Measurements from ENCODE around the gene OSBPL10. TPM values are rescaled to one million over a fixed set of nuclear protein-coding genes. Genes with fewer than 3 reads are reported as not detected.

Gene OSBPL10
- polyA plus RNA-seq, 1 donor from 2014 or later = 2.0 TPM

- H3K9me2 ChIP-seq (ENCODE audit: insufficient read depth, low read length) = no peaks in the 10 kb centered on the region
- no peak overlapping the region for H3K9ac ChIP-seq (ENCODE audit: low read length)
- TF ChIP-seq MXI1 (conservative IDR thresholded peaks at IDR 0.05; ENCODE audit: poor library complexity, severe bottlenecking) (no peak), REST (IDR thresholded peaks at IDR 0.05; ENCODE audit: borderline replicate concordance) (no peak), EP300 (conservative IDR thresholded peaks at IDR 0.05; ENCODE audit: poor library complexity, severe bottlenecking) (no peak), SMC3 (conservative IDR thresholded peaks at IDR 0.05; ENCODE audit: poor library complexity) (no peak), CTCF (IDR thresholded peaks at IDR 0.05; ENCODE audit: poor library complexity, severe bottlenecking) (no peak), EZH2 (IDR thresholded peaks at IDR 0.05; ENCODE audit: borderline replicate concordance, insufficient read depth, low read length, poor library complexity, severe bottlenecking) (no peak), TAF1 (IDR thresholded peaks at IDR 0.05; ENCODE audit: low read depth) (no peak), RAD21 (conservative IDR thresholded peaks at IDR 0.05) (no peak), POLR2AphosphoS5 (IDR thresholded peaks at IDR 0.05) (no peak)
- H3F3A ChIP-seq (ENCODE audit: insufficient read depth, low read length, poor library complexity, severe bottlenecking) = no peaks in the 10 kb centered on the region
- H3K27ac ChIP-seq (ENCODE audit: low read length) = no peak overlapping the region
- no peak overlapping the region for H3K4me2 ChIP-seq (ENCODE audit: low read length)
- H3K9me3 ChIP-seq (ENCODE audit: low read length) = no peaks in the 10 kb centered on the region
- no peak overlapping the region for H3K4me3 ChIP-seq (ENCODE audit: low read length)
- no peaks in the 10 kb centered on the region for H4K20me1 ChIP-seq (ENCODE audit: insufficient read depth)
- no peaks in the 10 kb centered on the region for H3K79me2 ChIP-seq (replicated peaks; ENCODE audit: insufficient read depth, low read length)
- no peaks in the 10 kb centered on the region for H3K36me3 ChIP-seq (ENCODE audit: insufficient read depth, low read length)
- H2AFZ ChIP-seq (ENCODE audit: low read depth, low read length) = no peak overlapping the region
- no peaks in the 10 kb centered on the region for H3K27me3 ChIP-seq (ENCODE audit: insufficient read depth, low read depth, low read length)
Observed at GRCh38 chr3:31813686-31814085, 167.4 kb downstream of the OSBPL10 start.

- Histone ChIP-seq H3K27ac (ENCODE audit: low read length) (no peak overlapping the region), H3K27me3 (ENCODE audit: insufficient read depth, low read depth, low read length) (no peaks in the 10 kb centered on the region), H3K9me3 (ENCODE audit: low read length) (no peaks in the 10 kb centered on the region), H3K36me3 (ENCODE audit: insufficient read depth, low read length) (no peaks in the 10 kb centered on the region), H3K4me2 (ENCODE audit: low read length) (no peak overlapping the region), H3K9me2 (ENCODE audit: insufficient read depth, low read length) (no peaks in the 10 kb centered on the region), H4K20me1 (ENCODE audit: insufficient read depth) (no peaks in the 10 kb centered on the region), H3K79me2 (replicated peaks; ENCODE audit: insufficient read depth, low read length) (no peaks in the 10 kb centered on the region), H2AFZ (ENCODE audit: low read depth, low read length) (no peak overlapping the region), H3K9ac (ENCODE audit: low read length) (no peak overlapping the region), H3K4me3 (ENCODE audit: low read length) (no peak overlapping the region), H3F3A (ENCODE audit: insufficient read depth, low read length, poor library complexity, severe bottlenecking) (no peaks in the 10 kb centered on the region)
- no peak for TF ChIP-seq REST (IDR thresholded peaks at IDR 0.05; ENCODE audit: borderline replicate concordance)
- no peak for TF ChIP-seq SMC3 (conservative IDR thresholded peaks at IDR 0.05; ENCODE audit: poor library complexity)
- no peak for TF ChIP-seq RAD21 (conservative IDR thresholded peaks at IDR 0.05)
- TF ChIP-seq EP300 (conservative IDR thresholded peaks at IDR 0.05; ENCODE audit: poor library complexity, severe bottlenecking) = no peak
- TF ChIP-seq CTCF (IDR thresholded peaks at IDR 0.05; ENCODE audit: poor library complexity, severe bottlenecking) = no peak
- no peak for TF ChIP-seq TAF1 (IDR thresholded peaks at IDR 0.05; ENCODE audit: low read depth)
Observed at GRCh38 chr3:31813197-31813596, 167.9 kb downstream of the OSBPL10 start.

Measured in neural cell (in vitro differentiated cells).